ENCODE results near the gene MLXIP.

DNA sequence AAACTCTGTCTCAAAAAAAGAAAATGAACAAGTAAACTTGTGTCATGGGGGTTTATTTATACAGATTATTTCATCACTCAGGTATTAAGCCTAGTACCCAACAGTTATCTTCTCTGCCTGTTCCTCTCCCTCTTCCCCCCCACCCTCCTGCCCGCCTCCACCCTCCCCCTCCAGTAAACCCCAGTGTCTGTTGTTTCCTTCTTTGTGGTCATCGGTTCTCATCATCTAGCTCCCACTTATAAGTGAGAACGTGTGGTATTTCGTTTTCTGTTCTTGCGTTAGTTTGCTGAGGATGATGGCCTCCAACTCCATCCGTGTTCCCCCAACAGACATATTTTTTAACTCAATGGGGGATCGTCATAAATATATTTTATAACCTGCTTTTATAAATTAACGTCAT, 83.1 kb downstream of the MLXIP start:
- TF ChIP-seq, protein P1, sequence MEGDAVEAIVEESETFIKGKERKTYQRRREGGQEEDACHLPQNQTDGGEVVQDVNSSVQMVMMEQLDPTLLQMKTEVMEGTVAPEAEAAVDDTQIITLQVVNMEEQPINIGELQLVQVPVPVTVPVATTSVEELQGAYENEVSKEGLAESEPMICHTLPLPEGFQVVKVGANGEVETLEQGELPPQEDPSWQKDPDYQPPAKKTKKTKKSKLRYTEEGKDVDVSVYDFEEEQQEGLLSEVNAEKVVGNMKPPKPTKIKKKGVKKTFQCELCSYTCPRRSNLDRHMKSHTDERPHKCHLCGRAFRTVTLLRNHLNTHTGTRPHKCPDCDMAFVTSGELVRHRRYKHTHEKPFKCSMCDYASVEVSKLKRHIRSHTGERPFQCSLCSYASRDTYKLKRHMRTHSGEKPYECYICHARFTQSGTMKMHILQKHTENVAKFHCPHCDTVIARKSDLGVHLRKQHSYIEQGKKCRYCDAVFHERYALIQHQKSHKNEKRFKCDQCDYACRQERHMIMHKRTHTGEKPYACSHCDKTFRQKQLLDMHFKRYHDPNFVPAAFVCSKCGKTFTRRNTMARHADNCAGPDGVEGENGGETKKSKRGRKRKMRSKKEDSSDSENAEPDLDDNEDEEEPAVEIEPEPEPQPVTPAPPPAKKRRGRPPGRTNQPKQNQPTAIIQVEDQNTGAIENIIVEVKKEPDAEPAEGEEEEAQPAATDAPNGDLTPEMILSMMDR (IDR thresholded peaks at IDR 0.05) = no peak
- TF ChIP-seq EZH2 (IDR thresholded peaks at IDR 0.05) = no peak
- TF ChIP-seq EZH2phosphoT487 (IDR thresholded peaks at IDR 0.05) = no peak
